DOHH2 (cell line): Measurements from ENCODE around the gene ALK.

Experiments used
- H3F3A ChIP-seq: fragments of 200-600 bp; sonication (generic), shearing (Covaris generic); 2 replicates; pipeline ENCODE4 v1.6.0; 2016; ENCODE audit warnings: antibody characterized with exemption, mild to moderate bottlenecking; ENCODE audit not compliant: control insufficient read depth, insufficient read depth
- H3K27ac ChIP-seq: fragments of 200-600 bp; sonication (generic); 2 replicates; pipeline ENCODE4 v1.5.1; 2014; ENCODE audit warnings: low read depth, mild to moderate bottlenecking, low read length, moderate library complexity
- H3K27me3 ChIP-seq: fragments of 200-600 bp; sonication (generic); 2 replicates; pipeline ENCODE4 v1.6.1; 2014; ENCODE audit warnings: mild to moderate bottlenecking, low read length, mixed read lengths; ENCODE audit not compliant: control insufficient read depth
- H3K36me3 ChIP-seq: fragments of 200-600 bp; sonication (generic); 2 replicates; pipeline ENCODE4 v1.6.1; 2014; ENCODE audit warnings: mild to moderate bottlenecking, low read length, moderate library complexity, mixed read lengths; ENCODE audit not compliant: control insufficient read depth
- H3K4me1 ChIP-seq: fragments of 200-600 bp; sonication (generic); 2 replicates; pipeline ENCODE4 v1.6.1; 2014; ENCODE audit warnings: mild to moderate bottlenecking, low read length, mixed read lengths; ENCODE audit not compliant: control insufficient read depth
- H3K4me2 ChIP-seq: fragments of 200-600 bp; sonication (generic); 2 replicates; pipeline ENCODE4 v1.6.0; 2014; ENCODE audit warnings: mild to moderate bottlenecking, low read length, moderate library complexity
- H3K4me3 ChIP-seq: fragments of 200-600 bp; sonication (generic); 2 replicates; pipeline ENCODE4 v1.5.1; 2014; ENCODE audit warnings: mild to moderate bottlenecking, low read length, mixed read lengths
- H3K79me2 ChIP-seq: fragments of 200-600 bp; sonication (generic); 2 replicates; pipeline ENCODE4 v1.6.1; 2014; ENCODE audit warnings: mild to moderate bottlenecking, low read length, mixed read lengths; ENCODE audit not compliant: control insufficient read depth
- H3K9me2 ChIP-seq: fragments of 200-600 bp; sonication (generic); replicated peaks from 2 replicates; pipeline ENCODE4 v1.6.1; 2014; ENCODE audit warnings: mild to moderate bottlenecking, low read length, mixed read lengths; ENCODE audit not compliant: control insufficient read depth
- H3K9me3 ChIP-seq: fragments of 200-600 bp; sonication (generic); 2 replicates; pipeline ENCODE4 v1.6.1; 2014; ENCODE audit warnings: antibody characterized with exemption, low read length, mixed read lengths; ENCODE audit not compliant: control insufficient read depth, insufficient read depth
- H4K20me1 ChIP-seq: fragments of 200-600 bp; sonication (generic); 2 replicates; pipeline ENCODE4 v1.6.0; 2014; ENCODE audit warnings: low read depth, mild to moderate bottlenecking, antibody characterized with exemption, low read length, moderate library complexity; ENCODE audit not compliant: control insufficient read depth, insufficient read depth
- EZH2phosphoT487 ChIP-seq: fragments of 200-600 bp; sonication (generic); IDR thresholded peaks from 2 replicates; pipeline ENCODE4 v1.6.1; 2017; ENCODE audit warnings: borderline replicate concordance, mild to moderate bottlenecking, antibody characterized with exemption, low read length, moderate library complexity, mixed read lengths
- TF ChIP-seq, protein P1 (sequence below): fragments of 200-600 bp; sonication (generic); IDR thresholded peaks from one replicate; pipeline ENCODE4 v1.5.1; 2014; ENCODE audit warnings: antibody characterized with exemption, mild to moderate bottlenecking, low read depth, low read length; ENCODE audit not compliant: poor library complexity, severe bottlenecking

The ALK gene

DNA sequence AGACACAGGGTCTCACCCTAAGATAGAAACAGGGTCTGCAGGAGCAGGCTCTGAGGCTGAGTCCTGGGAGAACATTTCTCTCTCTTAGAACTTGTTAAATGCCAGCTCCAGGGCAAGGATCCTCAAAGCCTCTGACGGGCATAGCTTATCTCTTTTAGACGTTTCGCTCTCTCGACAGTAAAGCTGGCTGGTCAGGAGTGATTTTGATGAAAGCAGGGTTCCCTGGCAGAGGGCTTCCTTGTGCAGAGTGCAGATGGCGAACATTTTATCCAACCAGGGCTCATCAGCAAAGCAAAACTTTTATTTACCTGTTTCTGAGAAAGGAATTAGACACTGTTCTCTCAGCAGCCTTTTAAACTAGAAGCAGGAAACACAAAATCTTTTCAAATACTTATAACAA, 350.8 kb downstream of the ALK start:
- Histone ChIP-seq H3K36me3 (no peaks in the 10 kb centered on the region), H3K27ac (no peak overlapping the region), H3K79me2 (no peaks in the 10 kb centered on the region), H3K9me2 (no peaks in the 10 kb centered on the region), H3F3A (no peaks in the 10 kb centered on the region), H4K20me1 (no peaks in the 10 kb centered on the region), H3K4me2 (no peak overlapping the region), H3K4me1 (no peaks in the 10 kb centered on the region), H3K27me3 (no peaks in the 10 kb centered on the region; the same call in 1 of the 2 replicates), H3K4me3 (no peak overlapping the region), H3K9me3 (no peaks in the 10 kb centered on the region)
- TF ChIP-seq EZH2phosphoT487: no peak
- TF ChIP-seq, protein P1, sequence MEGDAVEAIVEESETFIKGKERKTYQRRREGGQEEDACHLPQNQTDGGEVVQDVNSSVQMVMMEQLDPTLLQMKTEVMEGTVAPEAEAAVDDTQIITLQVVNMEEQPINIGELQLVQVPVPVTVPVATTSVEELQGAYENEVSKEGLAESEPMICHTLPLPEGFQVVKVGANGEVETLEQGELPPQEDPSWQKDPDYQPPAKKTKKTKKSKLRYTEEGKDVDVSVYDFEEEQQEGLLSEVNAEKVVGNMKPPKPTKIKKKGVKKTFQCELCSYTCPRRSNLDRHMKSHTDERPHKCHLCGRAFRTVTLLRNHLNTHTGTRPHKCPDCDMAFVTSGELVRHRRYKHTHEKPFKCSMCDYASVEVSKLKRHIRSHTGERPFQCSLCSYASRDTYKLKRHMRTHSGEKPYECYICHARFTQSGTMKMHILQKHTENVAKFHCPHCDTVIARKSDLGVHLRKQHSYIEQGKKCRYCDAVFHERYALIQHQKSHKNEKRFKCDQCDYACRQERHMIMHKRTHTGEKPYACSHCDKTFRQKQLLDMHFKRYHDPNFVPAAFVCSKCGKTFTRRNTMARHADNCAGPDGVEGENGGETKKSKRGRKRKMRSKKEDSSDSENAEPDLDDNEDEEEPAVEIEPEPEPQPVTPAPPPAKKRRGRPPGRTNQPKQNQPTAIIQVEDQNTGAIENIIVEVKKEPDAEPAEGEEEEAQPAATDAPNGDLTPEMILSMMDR: no peak

DNA sequence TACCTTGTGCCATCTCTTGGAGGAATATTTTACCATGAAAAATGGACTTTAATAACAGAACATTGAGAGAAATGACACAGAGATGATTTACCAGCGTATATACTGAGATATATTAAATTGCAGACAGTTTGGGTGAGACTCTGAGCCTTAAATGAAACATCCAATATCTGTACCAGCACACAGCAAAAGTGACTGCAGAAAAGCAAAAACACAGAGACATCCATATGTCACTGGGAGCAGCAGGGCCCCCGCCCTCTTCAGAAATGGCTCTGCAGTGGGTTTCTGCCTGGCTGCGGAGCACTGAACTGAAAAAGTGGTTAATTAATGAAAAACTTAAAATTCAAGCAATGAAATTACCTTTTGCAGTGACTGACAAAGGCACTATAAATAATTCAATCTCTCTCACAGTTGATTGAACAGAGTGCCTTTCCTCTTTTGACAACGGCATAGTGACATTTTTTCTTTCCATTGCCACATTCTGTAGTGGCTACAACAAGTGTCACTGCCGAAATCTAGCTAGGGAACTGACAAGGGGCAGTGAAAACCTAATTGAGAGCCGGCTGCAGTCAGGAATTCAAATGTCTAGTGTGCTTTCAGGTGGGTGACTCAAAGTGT, 353.4 kb downstream of the ALK start:
- Histone ChIP-seq H3K4me3 (no peak overlapping the region), H3K27me3 (no peaks in the 10 kb centered on the region; the same call in 1 of the 2 replicates), H3K4me2 (no peak overlapping the region), H4K20me1 (no peaks in the 10 kb centered on the region), H3K9me2 (no peaks in the 10 kb centered on the region), H3K36me3 (no peaks in the 10 kb centered on the region), H3F3A (no peaks in the 10 kb centered on the region), H3K4me1 (no peaks in the 10 kb centered on the region), H3K79me2 (no peaks in the 10 kb centered on the region), H3K9me3 (no peaks in the 10 kb centered on the region), H3K27ac (no peak overlapping the region)
- no peak for TF ChIP-seq EZH2phosphoT487
- TF ChIP-seq, protein P1: no peak

DNA sequence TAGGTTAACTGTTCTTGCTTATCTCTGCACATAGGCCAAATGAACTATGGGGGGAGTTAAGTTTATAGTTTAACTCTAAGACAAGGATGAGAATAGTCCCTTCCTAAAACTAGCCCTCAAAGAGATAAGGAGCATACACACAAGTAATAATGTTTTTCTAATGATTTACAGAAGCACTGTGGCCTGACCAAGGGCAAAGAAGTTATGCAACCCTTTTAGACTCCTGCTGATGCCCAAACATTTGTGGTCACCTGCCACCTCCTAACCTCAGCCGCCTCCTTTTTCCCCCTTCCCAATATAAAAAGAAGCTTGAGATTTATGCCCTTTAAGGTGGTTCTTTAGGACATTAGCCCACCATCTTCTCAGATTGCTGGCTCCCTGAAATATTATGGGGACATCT, 357.7 kb downstream of the ALK start:
- no peak overlapping the region for H3K27ac ChIP-seq
- no peaks in the 10 kb centered on the region for H3K9me3 ChIP-seq
- H3K4me3 ChIP-seq: no peak overlapping the region
- no peaks in the 10 kb centered on the region for H3K79me2 ChIP-seq
- no peaks in the 10 kb centered on the region; the same call in 1 of the 2 replicates for H3K27me3 ChIP-seq
- TF ChIP-seq, protein P1: no peak
- no peak for TF ChIP-seq EZH2phosphoT487
- H3K4me1 ChIP-seq: no peaks in the 10 kb centered on the region
- H3F3A ChIP-seq: no peaks in the 10 kb centered on the region
- H3K4me2 ChIP-seq: no peak overlapping the region
- no peaks in the 10 kb centered on the region for H4K20me1 ChIP-seq
- H3K36me3 ChIP-seq: no peaks in the 10 kb centered on the region
- no peaks in the 10 kb centered on the region for H3K9me2 ChIP-seq
